Inflammatory macrophage (primary cell): ENCODE results near the gene CECR2.
"Not testable (repeated sequence)": the region's sequence is repeated elsewhere in the genome, so short reads cannot be mapped to it uniquely, and the experiment has no call there.

Experiments
- DNase-seq, 2 donors: peaks; one replicate each; pipeline ENCODE4 v3.0.0-alpha.2; 2020 to 2022

Gene CECR2

GRCh38 chr22:17403906-17404305 lies 34.6 kb downstream of the CECR2 start:
- DNase-seq = no peak

GRCh38 chr22:17407643-17408042 lies 38.4 kb downstream of the CECR2 start:
- no peak for DNase-seq

DNA sequence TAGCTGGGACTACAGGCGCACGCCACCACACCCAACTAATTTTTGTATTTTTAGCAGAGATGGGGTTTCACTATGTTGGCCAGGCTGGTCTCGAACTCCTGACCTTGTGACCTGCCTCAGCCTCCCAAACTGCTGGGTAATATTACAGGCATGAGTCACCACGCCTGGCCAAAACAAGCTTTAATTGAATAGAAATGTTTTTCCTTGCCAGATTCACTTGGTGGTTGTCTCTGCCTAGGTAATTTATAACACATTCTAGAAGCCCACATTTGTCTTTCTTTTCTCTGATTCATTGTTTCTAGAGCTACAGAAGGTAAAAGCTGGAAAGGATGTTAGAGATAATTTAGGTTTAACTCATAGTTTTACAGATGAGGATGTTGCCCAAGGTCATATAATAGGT lies 41.3 kb downstream of the CECR2 start:
- no peak for DNase-seq

GRCh38 chr22:17411213-17411612 lies 42.0 kb downstream of the CECR2 start:
- no peak for DNase-seq

GRCh38 chr22:17412232-17412631 lies 43.0 kb downstream of the CECR2 start:
- DNase-seq = no peak

DNA sequence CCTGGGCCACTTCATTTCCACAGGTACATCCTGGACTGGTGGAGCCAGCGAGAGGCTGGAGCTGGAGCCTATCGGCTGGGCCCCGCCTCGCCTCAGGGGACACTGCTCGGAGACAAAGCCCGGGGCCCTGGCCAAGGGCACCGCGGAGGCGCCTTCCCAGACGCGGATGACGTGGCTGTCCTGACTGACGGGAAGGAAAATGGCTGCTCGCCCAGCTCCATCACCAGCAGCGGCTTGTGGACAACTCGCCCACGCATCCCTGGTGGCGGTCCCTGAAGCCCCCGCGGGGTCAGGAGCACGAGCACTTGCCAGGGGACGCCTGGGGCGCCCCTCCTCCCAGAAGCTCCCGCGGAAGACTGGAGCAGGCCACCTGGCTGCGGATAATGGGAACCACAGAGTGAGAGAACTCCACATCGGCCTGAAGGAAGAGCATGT lies 49.6 kb downstream of the CECR2 start:
- no peak for DNase-seq

- DNase-seq = no peak
Observed at GRCh38 chr22:17419348-17419747, 50.1 kb downstream of the CECR2 start.

DNA sequence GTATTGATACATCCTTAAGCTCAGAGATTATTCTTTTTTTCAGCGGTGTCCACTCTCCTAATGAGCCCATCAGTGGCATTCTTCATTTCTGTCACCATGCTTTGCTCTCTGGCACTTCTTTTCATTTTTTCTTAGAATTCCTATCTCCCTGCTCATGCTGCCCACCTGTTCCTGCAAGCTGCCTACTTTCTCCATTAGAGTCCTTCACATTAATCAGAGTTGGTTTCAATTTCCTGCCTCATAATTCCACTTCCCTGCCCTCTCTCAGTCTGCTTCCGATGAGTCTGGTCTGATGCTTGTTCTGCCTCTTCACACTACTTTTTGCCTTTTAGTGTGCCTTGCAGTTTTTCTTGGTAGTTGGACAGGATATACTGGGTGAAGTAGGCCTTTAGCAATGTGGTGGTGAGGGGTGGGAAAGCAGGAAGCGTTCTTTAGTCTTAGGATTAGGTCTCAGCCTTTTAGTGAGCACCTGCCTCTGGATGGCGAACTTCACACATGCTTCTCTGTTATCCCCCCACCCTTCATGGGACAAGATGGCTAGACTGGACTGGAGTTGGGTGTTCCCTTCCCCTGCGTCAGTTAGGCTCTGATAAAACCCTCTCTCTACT lies 53.6 kb downstream of the CECR2 start:
- no peak for DNase-seq

- no peak for DNase-seq
Observed at GRCh38 chr22:17423616-17424015, 54.4 kb downstream of the CECR2 start.

- not testable (repeated sequence) for DNase-seq
Observed at GRCh38 chr22:17427528-17427927, 58.3 kb downstream of the CECR2 start.

DNA sequence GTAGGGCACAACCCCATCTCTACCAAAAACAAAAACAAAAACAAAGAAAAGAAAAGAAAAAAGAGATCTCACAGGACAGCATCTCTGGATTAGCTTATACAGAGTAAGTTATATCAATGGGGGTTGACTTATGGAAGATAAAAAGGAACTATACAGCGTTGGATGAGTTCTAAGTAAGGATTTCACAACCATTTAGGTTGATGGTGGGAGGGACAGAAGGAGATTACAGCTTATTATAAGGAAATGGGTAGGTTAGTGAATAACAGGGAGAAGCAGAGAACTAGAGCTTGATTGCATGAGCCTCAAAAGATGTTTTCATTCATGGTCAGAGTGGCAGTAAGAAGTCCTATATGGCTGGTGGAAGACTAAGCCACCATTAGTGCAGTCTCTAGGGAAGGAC lies 60.3 kb downstream of the CECR2 start:
- DNase-seq = peak; percentile 55 to 80

- peak; percentile 17 to 18 for DNase-seq
Observed at GRCh38 chr22:17430412-17430811, 61.2 kb downstream of the CECR2 start.

- DNase-seq = no peak
Observed at GRCh38 chr22:17431179-17431578, 61.9 kb downstream of the CECR2 start.

GRCh38 chr22:17434856-17435255 lies 65.6 kb downstream of the CECR2 start:
- DNase-seq = no peak

GRCh38 chr22:17435375-17435774 lies 66.1 kb downstream of the CECR2 start:
- DNase-seq = no peak

DNA sequence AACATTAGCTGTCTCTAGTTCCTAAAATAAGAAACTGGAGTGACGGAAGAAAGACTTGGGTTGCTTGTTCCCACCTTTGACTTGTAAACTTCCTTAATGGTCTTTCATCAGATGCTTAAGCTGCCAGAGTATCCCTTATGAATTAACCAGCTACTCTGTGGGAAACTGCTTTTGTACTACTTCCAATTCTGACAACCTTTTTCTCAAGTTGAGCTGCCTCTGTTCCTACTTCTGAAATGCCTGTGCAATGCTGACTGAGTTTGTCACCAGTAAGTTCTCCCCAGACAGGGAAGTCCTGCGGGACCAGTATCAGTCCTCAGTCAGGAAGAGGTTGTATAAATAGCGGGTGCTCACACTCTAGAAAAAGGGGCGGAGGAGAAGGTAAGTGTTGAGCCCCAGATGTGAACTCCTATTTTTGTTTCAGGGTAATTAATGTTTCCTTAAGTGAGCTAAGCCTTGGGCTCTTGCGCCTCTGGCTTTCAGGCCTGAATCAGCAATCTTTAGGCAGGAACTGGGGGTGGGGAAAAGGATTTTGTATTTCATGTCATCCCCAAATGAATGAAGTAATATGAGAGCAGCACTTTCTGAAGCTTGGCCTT lies 67.2 kb downstream of the CECR2 start:
- peak; percentile 63 to 70 for DNase-seq

DNA sequence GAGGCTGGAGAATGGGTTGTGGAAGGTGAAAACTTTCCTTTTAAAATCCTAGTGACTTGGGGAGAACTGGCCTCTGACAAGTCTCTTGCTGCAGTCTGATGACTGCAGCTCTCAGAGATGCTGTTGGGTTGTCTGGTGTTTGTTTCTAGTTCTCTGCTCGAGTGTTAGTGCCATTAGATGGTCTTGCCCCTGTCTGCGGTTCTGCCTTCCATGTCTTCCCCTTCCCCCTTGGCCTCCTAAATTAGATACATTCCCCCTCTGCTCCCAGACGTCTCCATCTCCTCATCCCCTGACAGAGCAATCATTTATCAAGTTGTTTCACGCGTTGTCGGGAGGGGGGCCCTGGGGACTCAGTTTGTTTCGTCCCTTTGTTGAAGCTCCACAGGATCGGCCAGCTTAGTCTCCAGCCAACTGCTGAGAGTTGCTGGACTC lies 67.7 kb downstream of the CECR2 start:
- no peak for DNase-seq

DNA sequence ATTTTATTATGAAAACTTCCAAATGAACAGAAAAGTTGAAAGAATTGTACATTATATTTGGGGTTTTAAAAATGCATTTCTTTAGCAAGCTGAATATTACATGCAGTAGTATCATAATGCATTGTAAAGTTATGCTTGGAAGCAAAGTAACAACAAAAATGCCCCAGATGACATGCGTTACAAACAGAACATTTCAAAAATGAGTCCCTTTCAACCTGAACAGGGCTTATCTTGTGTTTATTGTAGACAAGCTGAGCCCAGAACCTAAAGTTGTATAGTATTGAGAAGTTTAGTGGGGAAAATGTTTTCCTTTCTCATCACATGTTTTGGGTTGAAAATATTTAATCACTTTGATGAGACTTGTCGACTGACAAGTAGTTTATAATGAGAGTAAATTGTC lies 68.8 kb downstream of the CECR2 start:
- DNase-seq = no peak

DNA sequence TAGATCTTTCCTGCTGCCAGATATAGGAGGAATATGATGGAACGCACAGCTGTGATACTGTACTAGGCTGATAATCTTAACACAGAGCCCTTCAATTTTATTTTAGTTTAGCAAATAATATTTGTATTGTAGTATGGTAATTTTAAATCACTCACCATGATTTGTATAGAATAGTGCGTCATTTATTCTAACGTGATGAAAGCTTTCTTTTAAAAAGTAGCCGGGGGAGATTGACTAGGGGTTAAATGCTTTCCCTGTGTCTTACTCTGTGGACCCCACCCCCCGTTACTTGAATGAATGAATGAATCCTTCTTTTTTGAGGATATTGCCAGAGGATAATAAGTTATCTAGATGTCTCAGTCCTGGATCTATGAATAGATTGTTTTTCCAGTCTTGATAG lies 72.1 kb downstream of the CECR2 start:
- DNase-seq = no peak

- no peak for DNase-seq
Observed at GRCh38 chr22:17443405-17444203, 74.3 kb downstream of the CECR2 start.

- DNase-seq = no peak
Observed at GRCh38 chr22:17444204-17444504, 74.9 kb downstream of the CECR2 start.

GRCh38 chr22:17446698-17447097 lies 77.4 kb downstream of the CECR2 start:
- DNase-seq = no peak

DNA sequence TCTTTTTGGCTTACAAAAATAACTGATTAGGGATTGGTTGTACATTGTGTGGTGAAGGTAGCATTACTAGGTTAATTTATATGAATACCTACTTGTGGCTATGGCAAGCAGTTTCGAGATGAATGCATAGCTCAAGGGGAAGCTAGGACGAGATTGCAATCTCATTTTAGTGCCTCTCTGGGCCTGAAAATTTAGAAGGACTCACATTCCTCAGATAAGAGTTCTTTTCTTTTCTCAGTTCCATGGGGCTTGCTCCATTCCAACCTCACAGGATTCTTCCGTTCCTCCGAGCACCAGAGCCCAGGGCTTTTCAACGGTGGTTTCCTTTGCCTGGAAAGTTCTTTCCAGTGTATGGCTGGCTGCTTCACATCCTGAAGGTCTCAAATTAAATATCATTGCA lies 82.1 kb downstream of the CECR2 start:
- no peak for DNase-seq

DNA sequence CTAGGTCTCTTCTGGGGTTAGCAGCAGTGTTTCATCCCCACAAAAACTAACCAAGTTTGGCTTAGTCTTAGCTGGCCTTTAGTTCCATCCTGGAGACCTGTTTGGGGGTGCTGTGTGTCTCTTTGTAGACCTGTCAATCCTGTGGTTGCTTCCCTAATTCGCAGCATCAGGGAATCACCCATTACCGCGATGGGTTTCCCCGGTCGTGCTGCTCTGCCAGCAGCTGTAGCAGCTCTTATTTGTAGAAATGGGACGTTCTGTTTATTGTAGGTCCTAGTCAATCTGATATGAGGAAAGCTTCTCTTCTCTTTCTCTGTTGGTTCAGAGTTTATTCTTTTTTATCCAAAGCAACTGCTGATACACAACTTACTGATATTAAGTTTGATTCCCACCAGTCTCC lies 91.6 kb downstream of the CECR2 start:
- DNase-seq = no peak
